Fibroblast of lung (primary cell): ENCODE data around the gene LAPTM5. TPM values are rescaled to one million over a fixed set of nuclear protein-coding genes. Genes with fewer than 3 reads are reported as not detected.
A peak's percentile ranks its signal among the peaks of the same experiment; 100 is the strongest.

Experiments
- DNase-seq, 2 donors: peaks; one replicate each; pipeline versions ENCODE4 v3.0.0 to v3.0.0-alpha.2; 2010; ENCODE audit warnings: low read depth in 2 of 2
- H2AFZ ChIP-seq: 2 replicates; pipeline ENCODE4 v1.5.1; 2012; ENCODE audit warnings: low read length, control low read depth, inconsistent platforms
- H3K27ac ChIP-seq: 2 replicates; pipeline ENCODE4 v1.5.1; 2011; ENCODE audit warnings: low read length, control low read depth; ENCODE audit not compliant: insufficient read depth
- H3K27me3 ChIP-seq: 2 replicates; pipeline ENCODE4 v1.5.1; 2011; ENCODE audit warnings: mild to moderate bottlenecking, low read length; ENCODE audit not compliant: control insufficient read depth, insufficient read depth
- H3K36me3 ChIP-seq: 2 replicates; pipeline ENCODE4 v1.5.1; 2011; ENCODE audit warnings: low read length; ENCODE audit not compliant: control insufficient read depth, insufficient read depth
- H3K4me1 ChIP-seq: 2 replicates; pipeline ENCODE4 v1.5.1; 2011; ENCODE audit warnings: low read length; ENCODE audit not compliant: control insufficient read depth, insufficient read depth; ENCODE audit errors: extremely low read depth
- H3K4me2 ChIP-seq: 2 replicates; pipeline ENCODE4 v1.5.1; 2011; ENCODE audit warnings: low read length, control low read depth; ENCODE audit not compliant: insufficient read depth; ENCODE audit errors: extremely low read depth
- H3K4me3 ChIP-seq, 4 experiments: fragments of 200-600 bp in 1 of 4; sonication (generic) in 1 of 4; replicated peaks in 1 of 4; 2 replicates each; pipeline ENCODE4 v1.5.1; 2011 to 2016; ENCODE audit warnings: low read length in 4 of 4, low read depth in 3 of 4, mild to moderate bottlenecking in 3 of 4, control low read depth in 2 of 4, inconsistent platforms in 1 of 4, mixed read lengths in 1 of 4; ENCODE audit not compliant: insufficient read depth in 1 of 4; ENCODE audit errors: control extremely low read depth in 1 of 4
- H3K79me2 ChIP-seq: 2 replicates; pipeline ENCODE4 v1.5.1; 2012; ENCODE audit warnings: mild to moderate bottlenecking, low read length, inconsistent platforms; ENCODE audit not compliant: control insufficient read depth, insufficient read depth
- H3K9ac ChIP-seq: 2 replicates; pipeline ENCODE4 v1.5.1; 2011; ENCODE audit warnings: mild to moderate bottlenecking, low read length, control low read depth; ENCODE audit not compliant: insufficient read depth
- H3K9me3 ChIP-seq: 2 replicates; pipeline ENCODE4 v1.5.1; 2012; ENCODE audit warnings: low read depth, low read length; ENCODE audit not compliant: control insufficient read depth, insufficient read depth
- H4K20me1 ChIP-seq: 2 replicates; pipeline ENCODE4 v1.5.1; 2011; ENCODE audit warnings: low read length; ENCODE audit not compliant: control insufficient read depth, insufficient read depth; ENCODE audit errors: extremely low read depth
- EZH2 ChIP-seq: IDR thresholded peaks from 2 replicates; pipeline ENCODE4 v1.5.1; 2012; ENCODE audit warnings: low read length, control low read depth, mild to moderate bottlenecking; ENCODE audit errors: missing control alignments
- polyA plus RNA-seq, 2 donors: library from polyadenylated mRNA; depleted of rRNA in 1 of 2; stranded (reverse) in 1 of 2; unstranded in 1 of 2; fragments of >200 nt; gene quantifications; 2 replicates each; pipeline ENCODE4 v1.2.1, GENCODE V29; 2011 to 2012; ENCODE audit warnings: missing spikeins in 1 of 2
- total RNA-seq: library from RNA; depleted of rRNA; stranded (reverse); fragments of >200 nt; gene quantifications from 2 replicates; pipeline ENCODE4 v1.2.1, GENCODE V29; 2014
- TF ChIP-seq, protein P1 (sequence below), 2 donors: IDR thresholded peaks in 1 of 2; conservative IDR thresholded peaks in 1 of 2; 1 replicate in 1 of 2; 2 replicates in 1 of 2; pipeline ENCODE4 v1.5.1; 2011 to 2012; ENCODE audit warnings: low read length in 2 of 2, control low read depth in 1 of 2, inconsistent platforms in 1 of 2, low read depth in 1 of 2, mild to moderate bottlenecking in 1 of 2

Gene LAPTM5
- total and polyA plus RNA-seq, 2 donors (not counting 1 experiment from before 2014, with no cell fraction given): under 0.01 to 0.32 TPM

DNA sequence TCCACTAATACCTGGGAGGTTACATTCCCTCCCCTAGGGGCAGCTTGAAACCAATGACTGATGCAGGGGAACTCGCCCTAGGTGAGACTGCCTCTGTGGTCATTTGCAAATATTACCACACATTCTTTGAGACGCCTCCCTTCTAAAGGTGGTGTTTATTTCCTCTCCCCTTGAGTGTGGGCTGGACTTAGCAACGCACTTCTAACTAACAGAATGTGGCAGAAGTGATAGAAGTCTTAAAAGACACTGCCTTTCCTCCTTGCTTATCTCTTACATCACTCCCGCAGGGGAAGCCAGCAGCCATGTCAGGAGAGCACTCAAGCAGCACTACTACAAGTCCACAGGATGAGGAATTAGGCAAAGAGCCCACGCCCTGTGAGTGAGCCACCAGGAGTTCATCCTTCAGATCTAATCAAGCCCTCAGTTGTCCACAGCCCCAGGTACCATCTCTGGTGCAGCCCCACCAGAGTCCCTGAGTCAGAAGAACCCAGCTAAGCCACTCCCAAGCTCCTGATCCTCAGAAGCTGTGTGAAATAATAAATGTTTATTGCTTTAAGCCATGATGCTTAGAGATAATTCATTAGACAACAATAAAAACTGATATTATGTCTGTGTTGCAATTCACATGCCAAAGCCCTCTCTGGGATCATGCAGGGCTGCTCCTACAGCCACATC lies 19.4 kb downstream of the LAPTM5 start:
- no peak for TF ChIP-seq EZH2
- TF ChIP-seq, protein P1, sequence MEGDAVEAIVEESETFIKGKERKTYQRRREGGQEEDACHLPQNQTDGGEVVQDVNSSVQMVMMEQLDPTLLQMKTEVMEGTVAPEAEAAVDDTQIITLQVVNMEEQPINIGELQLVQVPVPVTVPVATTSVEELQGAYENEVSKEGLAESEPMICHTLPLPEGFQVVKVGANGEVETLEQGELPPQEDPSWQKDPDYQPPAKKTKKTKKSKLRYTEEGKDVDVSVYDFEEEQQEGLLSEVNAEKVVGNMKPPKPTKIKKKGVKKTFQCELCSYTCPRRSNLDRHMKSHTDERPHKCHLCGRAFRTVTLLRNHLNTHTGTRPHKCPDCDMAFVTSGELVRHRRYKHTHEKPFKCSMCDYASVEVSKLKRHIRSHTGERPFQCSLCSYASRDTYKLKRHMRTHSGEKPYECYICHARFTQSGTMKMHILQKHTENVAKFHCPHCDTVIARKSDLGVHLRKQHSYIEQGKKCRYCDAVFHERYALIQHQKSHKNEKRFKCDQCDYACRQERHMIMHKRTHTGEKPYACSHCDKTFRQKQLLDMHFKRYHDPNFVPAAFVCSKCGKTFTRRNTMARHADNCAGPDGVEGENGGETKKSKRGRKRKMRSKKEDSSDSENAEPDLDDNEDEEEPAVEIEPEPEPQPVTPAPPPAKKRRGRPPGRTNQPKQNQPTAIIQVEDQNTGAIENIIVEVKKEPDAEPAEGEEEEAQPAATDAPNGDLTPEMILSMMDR (conservative IDR thresholded peaks at IDR 0.05 in 1 of 2, IDR thresholded peaks at IDR 0.05 in 1 of 2; ENCODE audit: low read depth in 1 of 2, low read length in 2 of 2): no peak
- no peaks in the 10 kb centered on the region for H4K20me1 ChIP-seq
- no peaks in the 10 kb centered on the region for H3K4me1 ChIP-seq
- no peak overlapping the region for H2AFZ ChIP-seq
- no peak overlapping the region for H3K9ac ChIP-seq
- H3K9me3 ChIP-seq: no peaks in the 10 kb centered on the region
- no peak overlapping the region for H3K4me3 ChIP-seq
- no peaks in the 10 kb centered on the region for H3K79me2 ChIP-seq
- no peak for DNase-seq
- H3K4me2 ChIP-seq: no peak overlapping the region
- no peaks in the 10 kb centered on the region for H3K36me3 ChIP-seq
- no peak overlapping the region for H3K27ac ChIP-seq
- peaks cover 5% of the 10 kb centered on the region for H3K27me3 ChIP-seq

DNA sequence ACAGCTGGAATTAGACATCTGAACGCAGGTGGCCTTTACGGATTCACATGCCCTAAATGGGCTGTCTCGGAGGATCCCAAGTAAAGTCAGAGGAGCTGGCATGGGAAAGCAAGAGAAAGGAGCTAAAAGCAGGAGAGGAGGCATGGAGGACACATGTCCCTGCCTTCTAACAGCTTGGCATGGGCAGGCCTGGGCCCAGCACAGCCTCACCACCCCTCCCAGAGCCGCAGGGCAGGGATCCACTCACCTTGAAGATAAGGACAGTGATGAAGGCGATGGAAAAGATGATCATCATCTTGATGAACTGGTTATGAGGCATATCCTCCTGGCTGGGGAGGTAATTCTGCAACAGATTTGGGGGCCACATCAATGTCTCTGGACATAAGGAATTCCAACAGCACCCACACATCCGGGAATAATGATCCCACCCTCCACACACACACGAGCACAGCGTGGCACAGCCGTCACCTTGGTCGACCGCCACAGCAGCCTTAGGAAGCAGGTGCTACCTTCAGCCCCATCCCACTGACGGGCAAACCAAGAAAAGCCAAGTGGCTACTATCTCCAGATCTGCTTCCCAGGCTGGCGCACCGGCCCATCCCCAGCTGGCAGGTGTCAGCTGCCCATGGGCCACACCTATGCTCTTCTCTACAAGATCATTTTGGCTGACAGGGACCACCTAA lies 20.1 kb downstream of the LAPTM5 start:
- H4K20me1 ChIP-seq: no peaks in the 10 kb centered on the region
- no peaks in the 10 kb centered on the region for H3K36me3 ChIP-seq
- H3K79me2 ChIP-seq: no peaks in the 10 kb centered on the region
- H3K4me2 ChIP-seq: no peak overlapping the region
- no peak overlapping the region for H2AFZ ChIP-seq
- H3K4me1 ChIP-seq: no peaks in the 10 kb centered on the region
- no peak overlapping the region for H3K9ac ChIP-seq
- TF ChIP-seq EZH2: no peak
- TF ChIP-seq, protein P1 (conservative IDR thresholded peaks at IDR 0.05 in 1 of 2, IDR thresholded peaks at IDR 0.05 in 1 of 2; ENCODE audit: low read depth in 1 of 2, low read length in 2 of 2): no peak
- no peak overlapping the region for H3K27ac ChIP-seq
- H3K9me3 ChIP-seq: no peaks in the 10 kb centered on the region
- no peak for DNase-seq
- peaks cover 5% of the 10 kb centered on the region for H3K27me3 ChIP-seq
- H3K4me3 ChIP-seq: no peak overlapping the region

DNA sequence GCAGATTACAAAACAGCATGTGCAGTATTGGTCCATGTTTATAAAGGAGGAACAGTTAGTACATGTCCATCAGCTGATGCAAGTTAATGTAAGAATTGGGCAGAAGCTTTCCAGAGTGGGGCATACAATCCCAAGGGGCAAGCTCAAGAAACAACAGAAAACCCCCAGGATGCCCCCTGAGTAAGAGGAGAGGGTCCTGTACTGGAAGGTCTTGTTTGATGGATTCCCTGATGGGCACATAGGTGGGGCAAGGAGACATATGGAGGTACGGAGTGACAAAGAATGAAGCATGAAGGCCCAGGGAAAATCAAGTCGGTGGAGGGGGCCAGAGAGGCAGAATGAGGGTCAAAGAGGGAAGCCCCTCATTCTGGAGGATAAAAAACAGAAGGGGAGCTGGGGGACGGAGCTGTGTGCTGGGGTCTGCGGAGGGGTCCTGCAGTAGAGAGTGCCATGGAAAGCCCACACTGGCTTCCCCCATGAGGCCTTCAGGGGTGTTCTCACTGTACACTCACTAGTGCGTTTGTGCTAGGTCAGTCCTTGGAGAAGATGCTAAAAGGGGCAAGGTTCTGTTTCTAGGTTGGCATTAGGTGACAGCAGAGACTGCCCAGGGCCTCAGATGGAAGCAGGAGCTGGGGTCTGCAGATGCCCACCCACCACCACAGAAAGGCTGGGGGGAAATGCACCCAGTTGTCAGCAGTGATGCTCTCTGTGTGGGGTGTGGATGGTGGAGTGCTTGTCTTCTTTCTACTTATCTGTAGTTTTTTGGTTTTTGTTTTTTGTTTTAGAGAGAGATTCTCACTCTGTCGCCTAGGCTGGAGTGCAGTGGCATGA lies 21.7 kb downstream of the LAPTM5 start:
- no peaks in the 10 kb centered on the region for H4K20me1 ChIP-seq
- no peak overlapping the region for H3K27ac ChIP-seq
- H3K9ac ChIP-seq: no peak overlapping the region
- H3K79me2 ChIP-seq: no peaks in the 10 kb centered on the region
- H3K27me3 ChIP-seq: peaks cover 5% of the 10 kb centered on the region
- DNase-seq: peak in 1 of 2 donors; percentile 54
- H2AFZ ChIP-seq: no peak overlapping the region
- TF ChIP-seq, protein P1 (conservative IDR thresholded peaks at IDR 0.05 in 1 of 2, IDR thresholded peaks at IDR 0.05 in 1 of 2; ENCODE audit: low read depth in 1 of 2, low read length in 2 of 2): no peak
- no peak for TF ChIP-seq EZH2
- H3K4me2 ChIP-seq: no peak overlapping the region
- H3K9me3 ChIP-seq: no peaks in the 10 kb centered on the region
- no peaks in the 10 kb centered on the region for H3K4me1 ChIP-seq
- H3K36me3 ChIP-seq: no peaks in the 10 kb centered on the region
- no peak overlapping the region for H3K4me3 ChIP-seq
